SK-N-MC (cell line): ENCODE data around the gene SLC17A1.

Experiments used
- EZH2 ChIP-seq: fragments of 200-600 bp; sonication (generic); IDR thresholded peaks from one replicate; pipeline ENCODE4 v1.6.1; 2017; ENCODE audit warnings: antibody characterized with exemption
- FOXP2 ChIP-seq: optimal IDR thresholded peaks from 2 replicates; pipeline ENCODE3; 2011; ENCODE audit warnings: mild to moderate bottlenecking, moderate library complexity; ENCODE audit not compliant: insufficient read depth; ENCODE audit errors: extremely low read length, control extremely low read depth
- POLR2AphosphoS5 ChIP-seq: IDR thresholded peaks from 2 replicates; pipeline ENCODE4 v1.6.1; 2012; ENCODE audit warnings: mild to moderate bottlenecking, low read depth, low read length, borderline replicate concordance

- TF ChIP-seq POLR2AphosphoS5 (no peak), EZH2 (no peak), FOXP2 (no peak)
Observed at GRCh38 chr6:25880601-25881000, 48.7 kb upstream of the SLC17A1 start.
